GM18907 (cell line): ENCODE results near the gene SCGB3A1.

ENCODE experiments used
- ATAC-seq: cut with Tn5 transposase; IDR thresholded peaks from one replicate; pipeline ENCODE4 v1.9.1; 2021; ENCODE audit warnings: mild to moderate bottlenecking, moderate library complexity; ENCODE audit not compliant: unreplicated experiment

The SCGB3A1 gene

GRCh38 chr5:180625791-180626660, 34.7 kb upstream of the SCGB3A1 start:
- ATAC-seq = no peak

GRCh38 chr5:180625125-180625790, 34.0 kb upstream of the SCGB3A1 start:
- ATAC-seq = no peak

GRCh38 chr5:180624587-180624986, 33.3 kb upstream of the SCGB3A1 start:
- ATAC-seq = no peak

GRCh38 chr5:180623844-180624243, 32.5 kb upstream of the SCGB3A1 start:
- ATAC-seq = no peak

GRCh38 chr5:180623411-180623834, 32.1 kb upstream of the SCGB3A1 start:
- ATAC-seq = no peak

GRCh38 chr5:180622910-180623309, 31.6 kb upstream of the SCGB3A1 start:
- ATAC-seq = no peak

GRCh38 chr5:180621311-180621710, 30.0 kb upstream of the SCGB3A1 start:
- ATAC-seq = no peak

GRCh38 chr5:180620014-180620413, 28.7 kb upstream of the SCGB3A1 start:
- ATAC-seq = no peak

- ATAC-seq = no peak
Observed at GRCh38 chr5:180619563-180619915, 28.2 kb upstream of the SCGB3A1 start.

- ATAC-seq = no peak
Observed at GRCh38 chr5:180618829-180619562, 27.7 kb upstream of the SCGB3A1 start.

GRCh38 chr5:180618487-180618828, 27.2 kb upstream of the SCGB3A1 start:
- no peak for ATAC-seq

GRCh38 chr5:180613814-180614188, 22.5 kb upstream of the SCGB3A1 start:
- no peak for ATAC-seq

GRCh38 chr5:180613188-180613813, 22.0 kb upstream of the SCGB3A1 start:
- no peak for ATAC-seq

GRCh38 chr5:180612683-180613082, 21.4 kb upstream of the SCGB3A1 start:
- ATAC-seq = no peak

- no peak for ATAC-seq
Observed at GRCh38 chr5:180611140-180611850, 20.0 kb upstream of the SCGB3A1 start.

GRCh38 chr5:180609817-180610550, 18.7 kb upstream of the SCGB3A1 start:
- no peak for ATAC-seq

- no peak for ATAC-seq
Observed at GRCh38 chr5:180609386-180609785, 18.1 kb upstream of the SCGB3A1 start.

GRCh38 chr5:180608572-180609310, 17.4 kb upstream of the SCGB3A1 start:
- ATAC-seq = no peak

- ATAC-seq = no peak
Observed at GRCh38 chr5:180607861-180608571, 16.7 kb upstream of the SCGB3A1 start.
